Activated CD4-positive, alpha-beta T cell treated with anti-CD3 and anti-CD28 coated beads, Interleukin-2, amount 10 ng/mL, durations not matched to agents 7 days and 5 days (primary cell): ENCODE measurements around the gene TYSND1. TPM values are rescaled to one million over a fixed set of nuclear protein-coding genes. Genes with fewer than 3 reads are reported as not detected.

Source experiments
- CTCF ChIA-PET: fragments of 350-600 bp; sonication (Branson Sonifier 250); formaldehyde crosslinking; loops from one replicate; lab custom pipeline; 2021; ENCODE audit warnings: antibody characterized with exemption; lab: Charles Lee
- POLR2A ChIA-PET: fragments of 350-600 bp; sonication (Branson Sonifier 250); formaldehyde crosslinking; loops from one replicate; lab custom pipeline; 2021; ENCODE audit warnings: antibody characterized with exemption; lab: Charles Lee
- DNase-seq: peaks from one replicate; pipeline ENCODE4 v3.0.0-alpha.2; 2020
- H3K27ac Mint-ChIP-seq: one replicate; pipeline ENCODE4 v1.8.0; 2021; ENCODE audit warnings: mild to moderate bottlenecking, moderate library complexity, mixed read lengths
- H3K27me3 Mint-ChIP-seq: one replicate; pipeline ENCODE4 v1.8.0; 2021; ENCODE audit warnings: mixed read lengths
- H3K36me3 Mint-ChIP-seq: one replicate; pipeline ENCODE4 v1.8.0; 2021; ENCODE audit warnings: low read depth, mixed read lengths
- H3K4me1 Mint-ChIP-seq: one replicate; pipeline ENCODE4 v1.8.0; 2021; ENCODE audit warnings: mixed read lengths
- H3K4me3 Mint-ChIP-seq: one replicate; pipeline ENCODE4 v1.8.0; 2021; ENCODE audit warnings: mild to moderate bottlenecking, moderate library complexity, mixed read lengths
- H3K9me3 Mint-ChIP-seq: one replicate; pipeline ENCODE4 v1.8.0; 2021; ENCODE audit warnings: mixed read lengths
- total RNA-seq, 2 experiments: library from RNA; stranded (reverse); gene quantifications; one replicate each; pipeline ENCODE4 v1.2.3, GENCODE V29; 2021

Gene TYSND1
- total RNA-seq, 2 experiments from 2014 or later = 11.6 to 14.3 TPM

- Mint-ChIP-seq H3K9me3 (no peaks in the 10 kb centered on the region), H3K4me3 (no peak overlapping the region), H3K36me3 (peaks cover 28% of the 10 kb centered on the region), H3K27me3 (no peaks in the 10 kb centered on the region), H3K4me1 (peaks cover 39% of the 10 kb centered on the region), H3K27ac (no peak overlapping the region)
- ChIA-PET POLR2A (no interaction called here), CTCF (interaction anchor here (0.8 kb wide), 1 partner anchor 364 kb away, joined by 3 read pairs; no protein-coding TSS in a partner anchor)
- no peak for DNase-seq
These were observed 50.3 kb downstream of the TYSND1 start for GRCh38 chr10:70096016-70096704.

GRCh38 chr10:70094250-70094649 lies 52.2 kb downstream of the TYSND1 start:
- no peaks in the 10 kb centered on the region for H3K27me3 Mint-ChIP-seq
- peaks cover 39% of the 10 kb centered on the region for H3K4me1 Mint-ChIP-seq
- H3K27ac Mint-ChIP-seq = peak overlapping the region; percentile 6
- DNase-seq = no peak
- H3K4me3 Mint-ChIP-seq = peak overlapping the region; percentile 76
- POLR2A ChIA-PET = no interaction called here
- CTCF ChIA-PET = interaction anchor here (0.6 to 3.1 kb wide), 3 partner anchors 23 to 93 kb away, joined by 5 to 19 read pairs (median 16); partner anchors contain the start of gene TYSND1
- peaks cover 19% of the 10 kb centered on the region for H3K36me3 Mint-ChIP-seq
- no peaks in the 10 kb centered on the region for H3K9me3 Mint-ChIP-seq

- peak; percentile 46 for DNase-seq
- peaks cover 39% of the 10 kb centered on the region for H3K4me1 Mint-ChIP-seq
- H3K27me3 Mint-ChIP-seq = no peaks in the 10 kb centered on the region
- H3K4me3 Mint-ChIP-seq = peak overlapping the region; percentile 76
- peak overlapping the region; percentile 92 for H3K27ac Mint-ChIP-seq
- ChIA-PET POLR2A (interaction anchor here (1.2 kb wide), 1 partner anchor 53 kb away, joined by 5 read pairs; the partner anchor contains the start of gene TYSND1), CTCF (interaction anchor here (0.6 to 3.1 kb wide), 5 partner anchors 10 to 53 kb away, joined by 3 to 19 read pairs (median 3); partner anchors contain the start of gene TYSND1)
- H3K36me3 Mint-ChIP-seq = peaks cover 14% of the 10 kb centered on the region
- H3K9me3 Mint-ChIP-seq = no peaks in the 10 kb centered on the region
These were observed 53.1 kb downstream of the TYSND1 start for GRCh38 chr10:70093335-70093944.

GRCh38 chr10:70092389-70092718 lies 54.1 kb downstream of the TYSND1 start:
- no peaks in the 10 kb centered on the region for H3K9me3 Mint-ChIP-seq
- H3K27ac Mint-ChIP-seq = peak overlapping the region; percentile 92
- ChIA-PET POLR2A (no interaction called here), CTCF (interaction anchor here (2.5 to 3.1 kb wide), 2 partner anchors 25 to 54 kb away, joined by 16 to 19 read pairs; partner anchors contain the start of gene TYSND1)
- peaks cover 3% of the 10 kb centered on the region for H3K27me3 Mint-ChIP-seq
- H3K4me3 Mint-ChIP-seq = peak overlapping the region; percentile 76
- peaks cover 39% of the 10 kb centered on the region for H3K4me1 Mint-ChIP-seq
- DNase-seq = no peak
- peaks cover 13% of the 10 kb centered on the region for H3K36me3 Mint-ChIP-seq

GRCh38 chr10:70090951-70091350 lies 55.5 kb downstream of the TYSND1 start:
- Mint-ChIP-seq H3K27ac (peak overlapping the region; percentile 92), H3K4me3 (no peak overlapping the region), H3K4me1 (peaks cover 35% of the 10 kb centered on the region), H3K9me3 (no peaks in the 10 kb centered on the region), H3K27me3 (peaks cover 7% of the 10 kb centered on the region), H3K36me3 (peaks cover 10% of the 10 kb centered on the region)
- ChIA-PET POLR2A (no interaction called here), CTCF (no interaction called here)
- no peak for DNase-seq

- H3K4me1 Mint-ChIP-seq = peaks cover 34% of the 10 kb centered on the region
- ChIA-PET CTCF (interaction anchor here (1.0 kb wide), 1 partner anchor 26 kb away, joined by 4 read pairs; no protein-coding TSS in a partner anchor), POLR2A (no interaction called here)
- peaks cover 10% of the 10 kb centered on the region for H3K27me3 Mint-ChIP-seq
- H3K4me3 Mint-ChIP-seq = no peak overlapping the region
- H3K9me3 Mint-ChIP-seq = no peaks in the 10 kb centered on the region
- DNase-seq = no peak
- H3K36me3 Mint-ChIP-seq = peaks cover 4% of the 10 kb centered on the region
- H3K27ac Mint-ChIP-seq = no peak overlapping the region
These were observed 56.5 kb downstream of the TYSND1 start for GRCh38 chr10:70090013-70090412.

GRCh38 chr10:70088308-70088698 lies 58.2 kb downstream of the TYSND1 start:
- no peak overlapping the region for H3K27ac Mint-ChIP-seq
- H3K36me3 Mint-ChIP-seq = no peaks in the 10 kb centered on the region
- POLR2A ChIA-PET = no interaction called here
- CTCF ChIA-PET = no interaction called here
- peaks cover 13% of the 10 kb centered on the region for H3K27me3 Mint-ChIP-seq
- H3K4me3 Mint-ChIP-seq = no peak overlapping the region
- H3K9me3 Mint-ChIP-seq = no peaks in the 10 kb centered on the region
- no peak for DNase-seq
- H3K4me1 Mint-ChIP-seq = peaks cover 18% of the 10 kb centered on the region

Other genes starting within 250 kb of the TYSND1 start
- gene MACROH2A2, start 93.9 kb downstream of the TYSND1 start, total RNA-seq = 1 to 10 TPM; 4.9 to 5.0 TPM
- gene AIFM2, start 13.9 kb downstream of the TYSND1 start, total RNA-seq = 1 to 10 TPM; 2.5 to 3.3 TPM
- 100 to 1,000 TPM; 102 to 119 TPM for gene SAR1A, start 23.8 kb upstream of the TYSND1 start, total RNA-seq
- gene PPA1, start 86.7 kb upstream of the TYSND1 start, total RNA-seq = 100 to 1,000 TPM; 124 to 132 TPM
- not detected for gene NPFFR1, start 137.3 kb upstream of the TYSND1 start, total RNA-seq
- gene LRRC20, start 235.9 kb upstream of the TYSND1 start, total RNA-seq = 10 to 100 TPM; 13.2 to 14.9 TPM